ELR (cell line): ENCODE results near the gene ANKAR.

Experiments
- DNase-seq: peaks from one replicate; pipeline ENCODE4 v3.0.0-alpha.2; 2015; ENCODE audit warnings: low read depth

ANKAR gene

DNA sequence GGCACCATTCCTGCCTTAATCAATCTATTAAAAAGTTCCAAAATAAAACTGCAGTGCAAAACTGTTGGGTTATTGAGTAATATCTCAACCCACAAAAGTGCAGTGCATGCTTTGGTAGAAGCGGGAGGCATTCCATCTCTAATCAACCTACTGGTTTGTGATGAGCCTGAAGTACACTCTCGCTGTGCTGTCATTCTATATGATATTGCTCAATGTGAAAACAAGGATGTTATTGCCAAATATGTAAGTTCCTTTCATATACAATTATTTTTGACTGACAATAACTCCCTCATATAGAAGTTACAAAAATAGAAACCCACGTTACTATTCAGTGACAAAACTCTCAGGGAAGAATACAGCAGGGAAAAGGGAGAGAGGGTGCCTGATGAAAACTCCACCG, 45.1 kb downstream of the ANKAR start:
- no peak for DNase-seq

- DNase-seq: no peak
Measured at GRCh38 chr2:189723192-189723591, 48.7 kb downstream of the ANKAR start.
